Neural progenitor cell (in vitro differentiated cells): Measurements from ENCODE around the gene NUAK2.

Experiments
- EZH2phosphoT487 ChIP-seq: fragments of 200-600 bp; sonication (generic); IDR thresholded peaks from 2 replicates; pipeline ENCODE4 v1.6.1; 2017; ENCODE audit warnings: antibody characterized with exemption
- TF ChIP-seq, protein P1 (sequence below): fragments of 200-600 bp; sonication (generic); IDR thresholded peaks from 2 replicates; pipeline ENCODE4 v1.5.1; 2017; ENCODE audit warnings: antibody characterized with exemption, mild to moderate bottlenecking

DNA sequence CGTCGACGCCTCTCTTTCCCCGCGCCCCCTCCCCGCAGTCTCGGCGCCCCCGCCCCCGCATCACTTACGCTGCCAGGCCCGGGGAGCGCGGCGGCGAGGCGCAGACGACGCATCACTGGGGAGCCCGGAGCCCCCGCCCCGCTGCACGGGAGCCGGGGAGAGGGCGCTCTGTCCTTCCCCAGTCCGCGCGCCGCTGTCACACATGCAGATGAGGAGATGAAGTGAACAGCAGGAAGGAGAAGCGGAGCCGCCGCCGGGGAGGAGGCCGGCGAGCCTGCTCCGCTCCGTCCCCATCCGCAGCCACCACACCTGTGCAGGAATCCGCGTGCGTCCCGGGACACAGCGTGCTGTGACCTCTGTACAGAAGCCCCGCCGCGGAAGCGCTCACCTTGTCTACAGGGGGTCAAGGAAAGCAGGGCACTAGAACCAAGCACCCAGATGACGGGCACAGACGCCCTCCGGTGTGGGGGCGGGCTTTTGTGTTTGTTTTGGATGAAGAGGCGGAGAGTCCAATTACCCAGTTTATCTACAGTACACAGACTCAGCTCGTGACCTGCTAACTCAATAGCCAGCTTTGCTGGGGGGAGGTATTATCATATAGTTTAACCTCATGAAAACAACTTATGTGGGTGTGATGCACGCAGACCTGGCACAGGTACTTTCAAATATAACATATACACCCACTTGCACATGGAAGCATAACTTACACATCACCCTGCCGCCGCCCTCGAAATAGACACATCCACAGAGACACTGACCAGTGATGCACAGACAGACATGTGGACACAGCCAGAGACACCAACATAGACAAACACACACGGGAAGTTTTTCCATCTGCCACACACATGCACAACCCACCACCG lies 22.8 kb upstream of the NUAK2 start:
- TF ChIP-seq, protein P1, sequence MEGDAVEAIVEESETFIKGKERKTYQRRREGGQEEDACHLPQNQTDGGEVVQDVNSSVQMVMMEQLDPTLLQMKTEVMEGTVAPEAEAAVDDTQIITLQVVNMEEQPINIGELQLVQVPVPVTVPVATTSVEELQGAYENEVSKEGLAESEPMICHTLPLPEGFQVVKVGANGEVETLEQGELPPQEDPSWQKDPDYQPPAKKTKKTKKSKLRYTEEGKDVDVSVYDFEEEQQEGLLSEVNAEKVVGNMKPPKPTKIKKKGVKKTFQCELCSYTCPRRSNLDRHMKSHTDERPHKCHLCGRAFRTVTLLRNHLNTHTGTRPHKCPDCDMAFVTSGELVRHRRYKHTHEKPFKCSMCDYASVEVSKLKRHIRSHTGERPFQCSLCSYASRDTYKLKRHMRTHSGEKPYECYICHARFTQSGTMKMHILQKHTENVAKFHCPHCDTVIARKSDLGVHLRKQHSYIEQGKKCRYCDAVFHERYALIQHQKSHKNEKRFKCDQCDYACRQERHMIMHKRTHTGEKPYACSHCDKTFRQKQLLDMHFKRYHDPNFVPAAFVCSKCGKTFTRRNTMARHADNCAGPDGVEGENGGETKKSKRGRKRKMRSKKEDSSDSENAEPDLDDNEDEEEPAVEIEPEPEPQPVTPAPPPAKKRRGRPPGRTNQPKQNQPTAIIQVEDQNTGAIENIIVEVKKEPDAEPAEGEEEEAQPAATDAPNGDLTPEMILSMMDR = no peak
- TF ChIP-seq EZH2phosphoT487 = no peak
